ENCODE results near the gene RTP2.

GRCh38 chr3:187661267-187661666, 41.1 kb downstream of the RTP2 start:
- no peak for TF ChIP-seq POLR2A (IDR thresholded peaks at IDR 0.05; ENCODE audit: low read depth, low read length)
- TF ChIP-seq POU2F2 (IDR thresholded peaks at IDR 0.05; ENCODE audit: low read depth, low read length): no peak
- TF ChIP-seq POLR2AphosphoS5 (IDR thresholded peaks at IDR 0.05; ENCODE audit: low read depth, low read length): no peak
- TF ChIP-seq TAF1 (IDR thresholded peaks at IDR 0.05; ENCODE audit: low read depth, low read length): no peak
- TF ChIP-seq SPI1 (IDR thresholded peaks at IDR 0.05; ENCODE audit: low read depth, low read length): no peak
